NCI-H2029 (cell line): ENCODE measurements around the gene DNAI1.
"Not testable (repeated sequence)": the region's sequence is repeated elsewhere in the genome, so short reads cannot be mapped to it uniquely, and the experiment has no call there.

ENCODE experiments used
- DNase-seq: peaks from one replicate; lab custom pipeline; 2025; lab: John Stamatoyannopoulos, UW

Gene DNAI1

DNA sequence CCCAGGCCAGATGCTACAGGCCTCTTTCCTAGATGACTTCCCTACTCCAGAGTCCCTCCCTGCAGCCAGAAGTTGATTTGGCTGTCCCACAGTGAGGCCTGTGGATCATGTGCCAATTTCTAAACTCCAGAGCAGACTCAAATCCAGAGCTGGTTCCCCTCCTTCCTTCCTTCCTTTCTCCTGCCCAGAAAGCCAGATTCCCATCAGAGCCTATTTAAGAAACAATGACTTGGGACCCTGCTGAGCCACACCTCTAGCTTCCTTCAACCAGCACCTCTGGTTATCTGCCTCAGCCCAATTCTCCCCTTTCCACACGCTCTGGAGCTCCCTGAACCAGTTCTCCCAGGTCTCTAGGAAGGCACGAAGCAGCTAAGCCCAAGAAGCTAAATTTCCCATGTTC lies 7.5 kb upstream of the DNAI1 start:
- DNase-seq = no peak

DNA sequence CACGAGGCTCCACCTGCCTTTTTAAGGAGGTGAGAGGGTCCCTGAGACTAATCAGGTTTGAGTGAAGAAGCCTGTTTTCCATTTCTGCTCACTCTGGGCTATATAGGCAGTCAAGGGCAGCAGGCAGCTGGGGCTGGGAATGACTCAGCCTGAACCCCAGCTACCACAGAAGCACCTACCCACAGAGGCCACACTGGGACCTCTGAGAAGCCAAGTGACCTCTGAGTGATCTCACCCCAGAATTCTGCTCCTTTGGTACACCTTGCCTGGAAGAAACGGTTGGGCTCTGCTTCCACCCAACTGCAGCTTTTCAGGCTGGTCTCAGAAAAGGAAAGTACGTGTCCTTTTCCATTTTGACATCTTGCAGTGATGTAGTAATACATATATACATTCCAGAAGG lies 7.1 kb upstream of the DNAI1 start:
- DNase-seq = no peak

DNA sequence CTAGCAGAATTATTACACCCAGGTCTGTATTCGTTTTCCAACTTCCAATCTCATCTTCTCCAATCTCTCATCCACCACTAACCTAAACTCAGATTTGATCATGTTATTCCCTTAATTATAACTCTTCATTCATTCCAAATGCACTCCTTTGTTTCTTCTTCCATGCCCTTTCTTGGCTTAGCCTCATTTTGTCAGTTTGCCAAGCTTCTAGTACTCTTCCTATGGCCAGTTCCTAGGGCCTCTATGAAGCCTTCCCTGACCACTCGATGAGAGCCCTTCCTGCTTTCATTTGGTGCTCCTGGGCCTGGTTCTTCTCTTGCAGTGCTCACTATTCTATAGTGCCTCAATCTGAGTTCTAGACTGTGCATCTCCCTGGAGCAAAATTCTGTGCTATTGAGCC lies 6.0 kb upstream of the DNAI1 start:
- no peak for DNase-seq

DNA sequence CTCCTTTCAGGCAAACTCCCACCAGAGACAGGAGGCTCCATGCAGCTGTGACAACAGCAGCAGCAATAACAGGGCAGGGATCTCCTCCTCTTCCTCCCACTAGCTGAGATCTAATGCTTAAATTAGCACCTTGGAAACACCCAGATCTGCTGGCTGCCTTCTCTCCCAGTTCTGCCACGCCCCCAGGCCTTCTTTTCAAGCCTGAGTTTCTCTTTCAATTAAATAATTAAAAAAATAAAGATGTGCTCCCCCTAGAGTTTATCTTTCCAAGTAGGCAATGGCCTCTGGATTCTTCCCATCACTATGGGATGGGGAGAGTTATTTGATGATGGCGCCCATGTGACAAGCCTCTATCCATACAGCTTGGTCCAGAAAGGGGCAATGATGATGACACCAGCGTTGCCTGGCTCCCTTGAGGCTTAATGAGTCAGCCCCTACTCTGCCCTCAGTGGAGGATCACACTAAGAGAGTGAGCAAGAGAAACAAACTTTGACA lies 4.0 kb upstream of the DNAI1 start:
- no peak for DNase-seq

DNA sequence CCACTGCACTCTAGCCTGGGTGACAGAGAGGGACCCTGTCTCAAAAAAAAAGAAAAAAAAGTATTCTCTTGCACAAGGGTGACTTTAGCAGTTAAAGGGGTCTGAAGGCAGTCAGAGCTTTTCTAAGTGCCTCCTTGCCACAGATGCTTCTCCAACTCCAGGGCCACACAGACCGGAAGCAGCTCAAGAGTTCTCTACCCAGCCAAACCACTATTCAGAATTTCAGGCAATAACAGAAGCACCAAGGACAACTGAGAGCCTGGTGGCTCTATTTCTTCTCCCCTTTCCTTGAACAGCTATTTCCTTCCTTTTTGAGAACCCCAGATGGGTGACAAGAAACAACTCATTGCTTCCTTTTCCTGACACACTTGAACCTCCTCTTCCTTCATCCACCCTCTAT lies 2.5 kb upstream of the DNAI1 start:
- no peak for DNase-seq

DNA sequence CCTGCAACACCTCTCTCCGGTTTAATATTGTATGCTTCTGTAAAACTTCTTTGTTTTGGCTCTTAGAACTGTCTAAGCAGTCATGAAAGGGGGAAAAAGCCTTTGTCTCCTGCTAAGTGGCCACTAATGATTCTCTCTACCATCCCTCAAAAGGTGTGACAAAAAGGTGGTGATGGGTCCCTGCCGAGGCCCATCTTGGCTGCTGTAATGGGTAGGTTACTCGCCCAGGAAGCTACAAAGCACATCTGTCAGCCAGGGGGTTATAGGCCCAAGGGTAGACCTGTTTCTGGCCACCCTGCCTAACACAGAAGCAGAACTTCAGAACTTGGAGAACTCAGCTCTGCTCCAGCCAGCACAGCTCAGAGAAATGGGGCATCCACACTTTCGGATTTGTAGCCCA lies 1.9 kb upstream of the DNAI1 start:
- DNase-seq = no peak

DNA sequence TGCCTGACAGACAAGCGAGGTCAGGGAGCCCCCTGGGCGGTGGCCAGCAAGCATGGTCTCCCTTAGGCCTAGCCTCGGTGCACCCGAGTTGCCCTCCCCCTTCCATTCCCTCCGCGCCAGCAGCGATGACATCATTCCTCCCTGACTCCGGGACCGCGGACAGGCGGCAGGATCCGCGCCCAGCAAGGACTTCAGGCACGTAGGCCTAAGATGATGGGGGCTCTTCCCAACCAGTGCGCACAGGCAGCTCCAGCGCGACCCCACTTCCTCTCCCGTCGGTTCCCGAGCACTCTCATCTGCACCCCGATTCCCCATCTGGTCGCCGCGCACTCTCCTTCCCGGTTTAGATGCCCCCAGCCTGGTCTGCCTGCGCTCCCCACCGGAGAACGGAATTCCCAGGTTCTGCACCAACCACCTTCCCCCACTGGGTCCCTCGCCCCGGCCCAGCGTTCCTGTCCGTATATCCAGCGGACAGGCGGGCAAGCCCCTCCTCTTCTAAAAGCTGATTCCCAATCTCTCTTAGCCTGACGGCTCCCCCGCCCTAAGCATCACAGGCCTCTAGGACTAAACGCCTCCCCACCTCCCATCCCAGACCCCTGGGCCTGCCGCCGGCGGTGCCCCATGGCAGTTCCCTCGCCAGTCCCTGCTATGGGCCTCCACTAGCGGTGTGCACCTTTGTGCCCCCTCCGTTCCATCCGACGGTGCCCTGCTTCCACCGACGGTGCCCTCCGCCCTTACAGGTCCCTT lies 1.2 kb upstream of the DNAI1 start:
- DNase-seq = peak; percentile 69

DNA sequence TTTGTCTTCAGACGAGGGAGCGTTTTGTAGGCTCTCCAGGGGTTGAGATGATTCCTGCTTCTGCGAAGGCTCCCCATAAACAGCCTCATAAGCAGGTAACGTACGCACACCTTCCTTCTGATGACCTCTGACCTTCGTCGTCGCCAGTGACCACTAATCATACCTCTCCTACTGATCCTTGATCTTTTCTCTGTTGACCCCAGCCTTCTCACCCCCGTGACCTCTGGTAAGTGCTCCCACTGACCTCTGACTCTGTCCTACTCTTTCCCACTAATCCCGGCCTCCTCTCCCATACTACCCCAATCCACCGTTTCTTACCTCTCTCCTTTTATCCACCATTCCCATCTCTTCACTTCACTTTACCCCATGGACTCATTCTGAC lies 345 bp downstream of the DNAI1 start:
- DNase-seq = no peak

DNA sequence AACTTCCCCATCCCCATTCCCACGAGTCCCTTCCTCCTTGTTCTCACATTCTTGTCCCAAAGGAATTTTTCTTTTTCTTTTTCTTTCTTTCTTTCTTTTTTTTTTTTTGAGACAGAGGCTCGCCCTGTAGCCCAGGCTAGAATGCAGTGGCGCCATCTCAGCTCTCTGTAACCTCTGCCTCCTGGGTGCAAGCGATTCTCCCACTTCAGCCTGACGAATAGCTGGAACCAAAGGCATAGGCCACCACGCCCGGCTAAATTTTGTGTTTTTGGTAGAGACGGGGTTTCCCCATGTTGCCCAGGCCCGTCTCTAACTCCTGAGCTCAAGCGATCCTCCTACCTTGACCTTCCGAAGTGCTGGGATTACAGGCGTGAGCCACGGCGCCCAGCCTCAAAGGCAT lies 751 bp downstream of the DNAI1 start:
- DNase-seq = no peak

DNA sequence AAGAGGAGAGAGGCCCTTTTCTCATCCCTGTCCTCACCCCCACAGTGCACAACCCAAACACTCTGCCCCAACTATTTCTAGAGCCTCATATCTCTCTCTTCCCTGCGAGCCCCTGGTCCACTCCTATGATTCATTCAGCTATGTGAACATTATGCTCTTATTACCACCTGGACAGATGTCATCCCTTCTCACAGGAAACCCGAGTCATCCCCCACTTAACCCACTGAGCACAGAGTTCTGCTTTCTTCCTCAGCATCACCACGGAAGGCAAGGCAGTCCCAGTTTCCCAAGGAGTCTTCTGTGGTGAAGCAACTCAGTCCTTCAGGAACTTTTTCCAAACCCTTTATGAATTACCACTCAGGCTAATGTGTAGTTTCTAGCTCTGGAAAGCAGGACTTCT lies 1.3 kb downstream of the DNAI1 start:
- no peak for DNase-seq

DNA sequence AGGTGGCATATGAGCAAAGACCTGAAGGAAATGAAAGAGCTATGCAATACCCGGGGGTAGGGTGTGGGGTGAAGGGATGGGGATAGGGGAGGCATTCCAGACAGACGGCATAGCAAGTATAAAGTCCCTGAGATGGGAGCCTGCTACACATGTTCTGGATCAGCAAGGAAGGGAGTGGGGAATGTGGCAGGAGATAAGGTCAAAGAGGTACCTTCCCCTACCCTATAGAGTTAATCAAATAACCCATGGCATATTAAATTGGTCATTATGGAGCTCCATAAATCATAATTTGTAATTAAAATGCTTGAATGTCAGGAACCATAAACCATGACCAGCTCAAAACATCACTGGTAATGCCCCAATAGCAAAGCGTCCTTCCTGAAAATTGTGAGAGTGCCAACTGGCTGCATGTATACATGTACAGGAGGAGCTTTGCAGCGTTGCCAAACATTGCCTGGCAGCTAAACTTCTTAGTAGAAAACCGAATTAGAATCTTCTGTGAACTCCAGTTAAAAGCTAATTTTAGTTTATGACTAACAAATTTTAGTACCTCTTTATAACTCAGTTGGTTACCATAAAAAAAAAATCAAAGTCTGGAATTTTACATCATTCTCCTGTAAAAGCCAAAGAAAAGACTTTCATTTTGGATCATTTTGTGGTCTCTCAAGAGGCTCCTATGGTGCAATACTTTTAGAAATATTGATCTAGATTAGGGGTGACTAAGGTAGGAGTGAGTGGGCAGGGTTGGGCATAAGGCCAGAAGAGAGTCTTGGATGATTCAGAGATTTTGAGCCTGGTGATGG lies 4.7 kb downstream of the DNAI1 start:
- DNase-seq = no peak

DNA sequence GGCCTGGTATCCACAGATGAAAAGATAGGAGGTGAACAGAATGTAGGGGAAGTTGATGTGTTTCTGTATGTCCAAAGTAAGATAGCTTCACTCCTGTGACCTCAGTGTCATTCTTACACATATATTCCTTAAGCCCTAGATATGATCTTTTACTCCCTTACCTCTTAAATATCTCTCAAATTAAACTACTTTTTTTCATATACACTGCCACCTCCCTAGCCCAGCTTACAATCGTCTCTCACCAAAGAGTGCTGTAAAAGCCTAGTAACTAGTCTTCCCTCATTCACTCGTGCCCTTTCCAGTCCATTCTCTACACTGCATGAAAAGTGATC lies 5.3 kb downstream of the DNAI1 start:
- DNase-seq = no peak

DNA sequence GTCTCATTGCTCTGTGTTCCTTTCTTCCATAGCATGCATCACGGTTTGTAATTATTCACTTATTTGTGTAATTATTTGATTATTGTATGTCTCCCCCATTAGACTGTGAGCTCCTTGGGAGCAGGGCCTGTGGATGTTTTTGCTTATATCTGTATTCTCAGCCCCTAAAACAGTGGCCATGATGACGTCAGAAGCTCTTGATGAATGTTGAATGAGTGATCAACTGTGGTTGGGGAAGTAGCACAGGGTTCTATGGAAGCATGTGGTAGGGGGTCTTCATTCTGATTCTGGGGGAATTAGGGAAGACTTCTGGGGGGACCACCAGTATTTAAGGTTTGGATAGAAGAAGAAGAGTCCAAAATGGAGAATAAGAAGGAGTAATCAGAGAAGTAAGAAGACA lies 6.0 kb downstream of the DNAI1 start:
- DNase-seq = no peak

DNA sequence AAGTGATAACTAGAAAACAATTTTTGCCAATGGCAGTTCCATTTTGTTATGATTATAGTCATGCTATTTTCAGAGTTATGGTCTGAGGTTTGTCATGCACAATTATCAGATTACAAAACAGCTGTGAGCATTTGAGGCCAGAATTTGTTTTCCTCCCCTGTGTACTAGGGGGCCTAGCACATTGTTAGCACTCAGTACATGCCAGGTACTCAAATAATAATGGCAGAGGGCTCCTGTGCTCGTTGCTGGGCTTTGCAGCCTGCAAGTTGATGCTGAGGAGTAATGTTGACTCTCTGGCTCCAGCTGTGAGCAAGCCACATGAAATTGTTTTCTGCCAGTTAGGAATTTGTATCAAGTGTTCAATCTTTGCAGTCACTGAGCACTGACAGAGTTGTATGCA lies 6.9 kb downstream of the DNAI1 start:
- DNase-seq = no peak

DNA sequence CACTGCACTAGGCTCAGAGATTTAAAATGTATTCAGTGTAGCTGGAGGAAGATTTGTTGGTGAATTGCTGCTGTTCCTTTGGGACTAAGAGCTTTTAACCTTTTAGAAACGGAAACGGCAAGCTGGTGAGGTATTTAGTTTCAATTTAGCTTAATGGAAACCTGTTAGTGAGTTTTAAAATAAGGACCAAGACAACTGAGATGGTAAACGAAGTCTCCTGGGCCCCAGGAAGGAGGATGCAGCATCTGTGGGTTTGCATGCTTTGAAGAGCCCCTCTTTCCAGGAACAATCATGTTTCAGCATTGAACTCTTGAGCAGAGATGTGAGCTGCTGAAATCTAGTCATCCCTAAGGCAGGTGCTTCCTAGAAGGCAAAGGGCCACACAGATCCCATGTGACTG lies 16.5 kb downstream of the DNAI1 start:
- DNase-seq = no peak

DNA sequence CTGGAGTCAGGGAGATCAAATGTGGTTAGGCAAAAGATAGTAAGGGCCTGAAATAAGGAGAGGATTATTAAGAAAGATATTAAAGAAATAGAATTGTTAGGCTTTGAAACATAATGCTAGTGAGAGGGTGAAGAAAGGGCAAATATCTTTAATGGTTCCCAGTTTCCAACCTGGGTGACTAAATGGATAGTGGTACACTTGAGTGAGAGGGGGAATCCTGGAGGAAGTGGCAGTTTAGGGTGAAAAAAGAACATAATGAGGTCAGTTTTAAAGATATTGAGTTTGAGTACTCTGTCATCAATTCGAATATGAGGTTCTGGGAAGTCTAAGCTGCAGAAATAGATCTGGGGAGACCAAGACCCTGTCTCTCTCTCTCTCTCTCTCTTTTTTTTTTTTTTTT lies 18.9 kb downstream of the DNAI1 start:
- DNase-seq = no peak

DNA sequence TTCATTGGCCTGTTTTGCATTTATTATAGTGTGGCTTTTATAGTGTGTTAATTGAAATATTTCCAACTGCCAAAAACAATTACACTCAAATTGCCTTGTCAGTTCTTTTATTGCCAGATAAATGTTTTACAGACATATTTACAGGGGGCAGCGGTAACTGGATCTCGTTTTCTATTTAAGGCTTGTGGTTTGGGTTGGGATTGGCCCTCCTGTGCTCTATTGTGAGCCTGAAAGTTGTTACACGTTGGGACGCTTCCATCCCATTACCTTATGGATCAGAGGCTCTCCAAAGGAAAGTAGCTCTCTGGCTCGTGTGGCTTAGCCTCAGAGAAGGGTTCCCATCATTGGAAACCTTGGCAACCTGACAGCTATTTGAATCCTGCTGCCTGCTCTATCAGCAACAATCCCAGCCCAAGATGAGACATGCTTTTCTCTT lies 20.8 kb downstream of the DNAI1 start:
- no peak for DNase-seq

DNA sequence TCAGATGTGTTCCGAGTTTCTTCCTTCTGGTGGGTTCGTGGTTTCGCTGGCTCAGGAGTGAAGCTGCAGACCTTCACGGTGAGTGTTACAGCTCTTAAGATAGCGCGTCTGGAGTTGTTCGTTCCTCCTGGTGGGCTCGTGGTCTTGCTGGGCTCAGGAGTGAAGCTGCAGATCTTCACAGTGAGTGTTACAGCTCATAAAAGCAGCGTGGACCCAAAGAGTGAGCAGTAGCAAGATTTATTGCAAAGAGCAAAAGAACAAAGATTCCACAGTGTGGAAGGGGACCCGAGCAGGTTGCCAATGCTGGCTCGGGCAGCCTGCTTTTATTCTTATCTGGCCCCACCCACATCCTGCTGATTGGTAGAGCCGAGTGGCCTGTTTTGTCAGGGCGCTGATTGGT lies 23.0 kb downstream of the DNAI1 start:
- not testable (repeated sequence) for DNase-seq

DNA sequence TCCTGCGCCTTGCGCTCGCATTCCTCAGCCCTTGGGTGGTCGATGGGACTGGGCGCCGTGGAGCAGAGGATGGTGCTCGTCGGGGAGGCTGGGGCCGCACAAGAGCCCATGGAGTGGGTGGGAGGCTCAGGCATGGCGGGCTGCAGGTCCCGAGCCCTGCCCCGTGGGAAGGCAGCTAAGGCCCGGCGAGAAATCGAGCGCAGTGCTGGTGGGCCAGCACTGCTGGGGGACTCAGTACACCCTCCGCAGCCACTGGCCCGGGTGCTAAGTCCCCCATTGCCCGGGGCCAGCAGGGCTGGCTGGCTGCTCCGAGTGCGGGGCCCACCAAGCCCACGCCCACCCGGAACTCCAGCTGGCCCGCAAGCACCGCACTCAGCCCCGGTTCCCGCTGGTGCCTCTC lies 24.1 kb downstream of the DNAI1 start:
- DNase-seq = not testable (repeated sequence)

DNA sequence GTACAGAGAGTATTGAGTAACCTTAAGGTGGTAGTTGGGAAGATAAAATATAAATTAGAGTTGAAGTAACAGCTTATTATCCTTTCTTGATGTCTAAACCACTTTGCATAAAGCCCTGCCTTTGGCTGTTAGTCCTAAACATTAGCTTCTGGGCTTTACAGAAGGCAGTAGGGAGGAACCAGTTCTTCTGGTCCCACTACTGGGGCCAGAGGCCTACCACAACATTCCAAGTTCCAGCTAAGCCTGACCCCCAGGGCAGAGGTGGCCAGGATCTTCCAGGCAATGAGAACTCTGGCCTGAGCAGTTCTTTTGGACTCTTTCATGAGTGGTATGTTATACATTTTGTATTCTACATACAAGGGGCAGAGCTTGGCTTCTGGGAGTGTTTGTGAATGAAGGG lies 26.1 kb downstream of the DNAI1 start:
- no peak for DNase-seq

DNA sequence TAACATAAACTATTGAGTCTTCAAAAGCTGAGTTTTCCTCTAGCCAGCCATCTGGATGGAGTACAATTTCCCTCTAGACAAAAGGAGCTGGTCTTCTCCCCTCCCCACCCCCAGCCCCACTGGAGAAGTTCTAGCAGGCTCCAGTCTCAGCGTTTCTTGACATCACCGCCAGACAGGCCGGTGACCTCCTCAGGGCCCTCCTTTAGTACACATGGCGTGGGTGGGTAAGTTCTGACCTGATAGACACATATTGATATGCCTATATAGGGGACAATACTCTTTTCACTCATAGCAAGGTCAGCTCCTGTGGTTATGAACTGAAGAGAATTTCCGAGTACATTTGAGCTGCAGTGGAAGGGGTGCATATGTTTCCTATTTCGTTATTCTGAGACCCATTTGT lies 27.2 kb downstream of the DNAI1 start:
- DNase-seq = no peak

DNA sequence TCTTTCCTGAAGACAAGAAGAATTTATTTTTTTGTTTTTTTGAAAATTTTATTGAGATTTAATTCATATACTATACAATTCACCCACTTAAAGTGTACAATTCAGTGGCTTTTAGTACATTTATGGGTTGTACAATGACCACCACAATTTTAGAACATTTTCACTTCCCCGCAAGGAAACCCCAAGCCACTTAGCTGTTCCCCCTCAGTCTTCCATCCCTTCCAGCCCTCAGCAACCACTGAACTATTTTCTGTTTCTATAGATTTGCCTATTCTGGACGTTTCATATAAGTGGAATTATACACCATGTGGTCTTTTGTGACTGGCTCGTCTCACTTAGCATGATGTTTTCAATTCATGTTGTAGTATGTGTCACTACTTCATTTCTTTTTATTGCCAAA lies 28.0 kb downstream of the DNAI1 start:
- DNase-seq = no peak

DNA sequence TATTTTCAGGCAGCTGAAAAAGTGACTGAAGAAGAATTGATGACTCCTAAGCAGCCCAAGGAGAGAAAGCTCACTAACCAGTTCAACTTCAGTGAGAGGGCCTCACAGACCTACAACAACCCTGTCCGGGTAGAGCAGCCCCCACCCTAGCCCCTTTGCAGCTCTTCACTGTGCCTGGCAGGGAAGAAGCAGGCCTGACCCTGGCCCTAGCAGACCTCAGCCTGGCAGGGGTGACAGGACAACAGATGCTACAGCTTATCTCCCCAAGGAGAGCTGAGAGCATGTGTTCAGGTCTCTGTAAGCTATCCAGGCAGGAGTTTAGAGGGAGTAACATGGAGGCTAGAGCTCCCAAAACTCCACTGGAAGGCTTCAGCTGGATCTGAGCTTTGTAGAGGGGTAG lies 31.8 kb downstream of the DNAI1 start:
- no peak for DNase-seq

DNA sequence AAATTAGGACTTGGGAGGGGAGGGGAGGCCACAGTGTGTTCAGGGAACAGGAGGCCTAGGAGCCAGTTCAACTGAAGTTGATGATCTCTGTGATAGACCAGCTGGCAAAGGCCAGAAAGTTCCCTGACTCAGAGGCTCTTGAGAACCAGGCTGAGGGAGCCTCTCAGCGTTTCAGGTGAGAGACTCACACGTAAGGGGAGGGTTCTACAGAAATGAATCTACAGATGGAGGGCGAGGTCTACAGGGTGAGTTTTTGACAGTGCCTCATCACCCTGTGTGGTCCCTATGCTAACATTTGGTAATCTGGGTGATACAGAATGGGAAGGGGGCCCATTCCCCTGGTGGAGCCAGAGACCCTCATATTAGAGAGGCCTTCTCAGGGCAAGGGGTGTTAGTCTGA lies 32.2 kb downstream of the DNAI1 start:
- no peak for DNase-seq
